Inflammatory macrophage (primary cell): Measurements from ENCODE around the gene SORCS3.

Experiments
- DNase-seq, 2 donors: peaks; one replicate each; pipeline ENCODE4 v3.0.0-alpha.2; 2020 to 2022

The SORCS3 gene

GRCh38 chr10:105274556-105275070 is 633.5 kb downstream of the SORCS3 start:
- DNase-seq: no peak

GRCh38 chr10:105278439-105278838 is 637.3 kb downstream of the SORCS3 start:
- DNase-seq: no peak

GRCh38 chr10:105279101-105279500 is 638.0 kb downstream of the SORCS3 start:
- DNase-seq: no peak

GRCh38 chr10:105280895-105281294 is 639.8 kb downstream of the SORCS3 start:
- no peak for DNase-seq

GRCh38 chr10:105284476-105285215 is 643.6 kb downstream of the SORCS3 start:
- no peak for DNase-seq

GRCh38 chr10:105288026-105288425 is 646.9 kb downstream of the SORCS3 start:
- no peak for DNase-seq

GRCh38 chr10:105288613-105289012 is 647.5 kb downstream of the SORCS3 start:
- DNase-seq: no peak

- no peak for DNase-seq
Observed at GRCh38 chr10:105291571-105291970, 650.5 kb downstream of the SORCS3 start.

GRCh38 chr10:105292236-105292635 is 651.1 kb downstream of the SORCS3 start:
- DNase-seq: no peak
